ENCODE measurements around the gene MREG.

MREG gene

DNA sequence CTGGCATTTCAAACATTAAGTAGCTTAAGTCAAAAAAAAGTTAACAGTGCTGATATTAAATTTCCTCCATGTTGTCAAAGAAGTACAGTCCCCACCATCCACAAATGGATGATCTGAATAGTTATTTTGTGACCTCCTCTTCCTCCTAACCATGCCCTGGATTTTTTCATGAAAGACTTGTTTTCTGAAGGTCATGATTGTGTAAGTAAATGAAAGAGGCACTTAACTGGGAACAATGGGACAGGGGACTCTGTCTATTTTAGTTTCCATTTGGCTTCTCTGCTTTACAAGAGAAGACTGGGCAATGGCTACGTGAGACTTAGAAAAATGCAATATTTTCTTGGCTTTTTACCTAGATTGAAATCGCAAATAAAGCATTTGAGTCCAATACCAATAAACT is 36.1 kb upstream of the MREG start:
- no peak for TF ChIP-seq EP300 (IDR thresholded peaks at IDR 0.05; ENCODE audit: borderline replicate concordance)
- TF ChIP-seq, protein P1, sequence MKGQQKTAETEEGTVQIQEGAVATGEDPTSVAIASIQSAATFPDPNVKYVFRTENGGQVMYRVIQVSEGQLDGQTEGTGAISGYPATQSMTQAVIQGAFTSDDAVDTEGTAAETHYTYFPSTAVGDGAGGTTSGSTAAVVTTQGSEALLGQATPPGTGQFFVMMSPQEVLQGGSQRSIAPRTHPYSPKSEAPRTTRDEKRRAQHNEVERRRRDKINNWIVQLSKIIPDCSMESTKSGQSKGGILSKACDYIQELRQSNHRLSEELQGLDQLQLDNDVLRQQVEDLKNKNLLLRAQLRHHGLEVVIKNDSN (IDR thresholded peaks at IDR 0.05) = no peak
- no peak for TF ChIP-seq YY1 (IDR thresholded peaks at IDR 0.05; ENCODE audit: low read depth)

DNA sequence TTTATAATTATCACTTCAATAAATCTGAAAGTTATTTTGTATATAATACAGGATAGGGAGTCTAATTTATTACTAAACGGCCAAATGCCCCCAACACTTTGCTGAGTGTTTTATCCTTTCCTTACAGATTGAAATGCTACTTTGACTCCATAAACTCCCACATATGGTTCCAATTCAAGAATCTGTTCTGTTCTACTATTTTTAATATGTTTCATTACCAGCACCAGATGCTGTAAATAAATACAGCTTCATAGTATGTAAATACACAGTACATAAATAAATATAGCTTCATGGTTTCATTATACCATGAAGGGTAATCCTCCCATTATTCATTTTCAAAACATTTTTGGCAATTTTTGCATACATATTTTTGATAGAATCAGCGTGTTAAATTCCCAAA is 34.0 kb upstream of the MREG start:
- TF ChIP-seq, protein P1 (IDR thresholded peaks at IDR 0.05) = no peak
- TF ChIP-seq YY1 (IDR thresholded peaks at IDR 0.05; ENCODE audit: low read depth) (no peak), RAD21 (IDR thresholded peaks at IDR 0.05; ENCODE audit: low read depth) (no peak), EGR1 (IDR thresholded peaks at IDR 0.05) (no peak), FOXM1 (IDR thresholded peaks at IDR 0.05; ENCODE audit: borderline replicate concordance, low read depth) (no peak)

DNA sequence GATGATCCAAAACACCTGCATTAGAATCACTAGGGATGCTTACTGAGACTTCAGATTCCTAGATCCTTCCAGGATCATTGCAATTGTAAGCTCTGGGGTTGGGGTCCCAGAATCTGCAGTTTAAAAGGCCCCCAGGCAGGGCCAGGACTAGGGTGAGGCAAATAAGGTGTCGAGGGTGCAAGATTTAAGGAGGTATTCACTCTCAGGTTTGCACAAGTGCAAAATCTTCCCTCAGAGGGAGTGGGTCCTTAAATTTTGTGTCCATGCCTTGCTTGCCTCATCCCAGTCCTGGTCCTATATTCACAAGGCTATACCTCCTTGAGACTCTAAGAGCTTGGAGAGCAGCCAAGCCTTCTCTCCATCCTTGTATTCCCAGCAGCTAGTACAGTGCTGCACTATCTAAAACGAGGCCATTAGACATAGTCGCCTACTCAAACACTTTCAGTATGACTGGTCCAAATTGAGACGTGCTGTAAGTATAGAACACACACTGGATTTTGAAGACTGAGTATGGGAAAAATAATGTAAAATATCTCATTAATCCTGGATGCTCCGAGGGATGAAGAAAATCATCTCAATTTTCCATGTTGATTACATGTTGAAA is 31.6 kb upstream of the MREG start:
- TF ChIP-seq YY1 (IDR thresholded peaks at IDR 0.05; ENCODE audit: low read depth) (no peak), ZBTB7A (IDR thresholded peaks at IDR 0.05; ENCODE audit: low read depth) (no peak), EP300 (IDR thresholded peaks at IDR 0.05; ENCODE audit: borderline replicate concordance) (no peak)

DNA sequence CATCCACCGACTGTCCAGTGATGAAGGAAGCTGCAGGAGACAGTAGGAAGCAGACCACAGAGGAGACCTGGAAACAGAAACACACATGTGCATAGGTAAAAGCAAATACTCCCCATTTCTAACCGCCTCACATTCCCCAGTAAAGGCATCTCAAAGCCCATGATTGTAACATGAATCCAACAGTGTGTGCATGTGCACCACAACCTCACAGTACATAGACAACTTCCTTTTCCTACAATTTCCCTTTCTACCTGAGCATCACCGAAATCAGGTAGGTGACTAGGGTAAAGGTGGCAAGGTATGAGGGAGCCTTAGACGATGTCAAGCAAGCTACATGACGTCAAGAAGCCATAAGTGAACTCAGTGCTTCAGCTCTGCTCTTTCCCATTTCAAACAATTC is 30.6 kb upstream of the MREG start:
- no peak for TF ChIP-seq EP300 (IDR thresholded peaks at IDR 0.05; ENCODE audit: borderline replicate concordance)
- TF ChIP-seq TEAD4 (IDR thresholded peaks at IDR 0.05) = no peak
- TF ChIP-seq ZBTB7A (IDR thresholded peaks at IDR 0.05; ENCODE audit: low read depth) = no peak
- no peak for TF ChIP-seq TAF1 (IDR thresholded peaks at IDR 0.05; ENCODE audit: low read depth)
- TF ChIP-seq YY1 (IDR thresholded peaks at IDR 0.05; ENCODE audit: low read depth) = no peak
- TF ChIP-seq, protein P2, sequence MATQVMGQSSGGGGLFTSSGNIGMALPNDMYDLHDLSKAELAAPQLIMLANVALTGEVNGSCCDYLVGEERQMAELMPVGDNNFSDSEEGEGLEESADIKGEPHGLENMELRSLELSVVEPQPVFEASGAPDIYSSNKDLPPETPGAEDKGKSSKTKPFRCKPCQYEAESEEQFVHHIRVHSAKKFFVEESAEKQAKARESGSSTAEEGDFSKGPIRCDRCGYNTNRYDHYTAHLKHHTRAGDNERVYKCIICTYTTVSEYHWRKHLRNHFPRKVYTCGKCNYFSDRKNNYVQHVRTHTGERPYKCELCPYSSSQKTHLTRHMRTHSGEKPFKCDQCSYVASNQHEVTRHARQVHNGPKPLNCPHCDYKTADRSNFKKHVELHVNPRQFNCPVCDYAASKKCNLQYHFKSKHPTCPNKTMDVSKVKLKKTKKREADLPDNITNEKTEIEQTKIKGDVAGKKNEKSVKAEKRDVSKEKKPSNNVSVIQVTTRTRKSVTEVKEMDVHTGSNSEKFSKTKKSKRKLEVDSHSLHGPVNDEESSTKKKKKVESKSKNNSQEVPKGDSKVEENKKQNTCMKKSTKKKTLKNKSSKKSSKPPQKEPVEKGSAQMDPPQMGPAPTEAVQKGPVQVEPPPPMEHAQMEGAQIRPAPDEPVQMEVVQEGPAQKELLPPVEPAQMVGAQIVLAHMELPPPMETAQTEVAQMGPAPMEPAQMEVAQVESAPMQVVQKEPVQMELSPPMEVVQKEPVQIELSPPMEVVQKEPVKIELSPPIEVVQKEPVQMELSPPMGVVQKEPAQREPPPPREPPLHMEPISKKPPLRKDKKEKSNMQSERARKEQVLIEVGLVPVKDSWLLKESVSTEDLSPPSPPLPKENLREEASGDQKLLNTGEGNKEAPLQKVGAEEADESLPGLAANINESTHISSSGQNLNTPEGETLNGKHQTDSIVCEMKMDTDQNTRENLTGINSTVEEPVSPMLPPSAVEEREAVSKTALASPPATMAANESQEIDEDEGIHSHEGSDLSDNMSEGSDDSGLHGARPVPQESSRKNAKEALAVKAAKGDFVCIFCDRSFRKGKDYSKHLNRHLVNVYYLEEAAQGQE (IDR thresholded peaks at IDR 0.05; ENCODE audit: low read depth) = no peak
- TF ChIP-seq, protein P1 (IDR thresholded peaks at IDR 0.05) = no peak
- no peak for TF ChIP-seq NFIC (IDR thresholded peaks at IDR 0.05)
- no peak for TF ChIP-seq CREB1 (IDR thresholded peaks at IDR 0.05; ENCODE audit: low read depth)
- no peak for TF ChIP-seq TCF12 (IDR thresholded peaks at IDR 0.05; ENCODE audit: low read depth)
- TF ChIP-seq EGR1 (IDR thresholded peaks at IDR 0.05) = no peak
- no peak for TF ChIP-seq FOXM1 (IDR thresholded peaks at IDR 0.05; ENCODE audit: borderline replicate concordance, low read depth)
- TF ChIP-seq, protein P3, sequence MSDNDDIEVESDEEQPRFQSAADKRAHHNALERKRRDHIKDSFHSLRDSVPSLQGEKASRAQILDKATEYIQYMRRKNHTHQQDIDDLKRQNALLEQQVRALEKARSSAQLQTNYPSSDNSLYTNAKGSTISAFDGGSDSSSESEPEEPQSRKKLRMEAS (IDR thresholded peaks at IDR 0.05) = no peak
- TF ChIP-seq RAD21 (IDR thresholded peaks at IDR 0.05; ENCODE audit: low read depth) = no peak

DNA sequence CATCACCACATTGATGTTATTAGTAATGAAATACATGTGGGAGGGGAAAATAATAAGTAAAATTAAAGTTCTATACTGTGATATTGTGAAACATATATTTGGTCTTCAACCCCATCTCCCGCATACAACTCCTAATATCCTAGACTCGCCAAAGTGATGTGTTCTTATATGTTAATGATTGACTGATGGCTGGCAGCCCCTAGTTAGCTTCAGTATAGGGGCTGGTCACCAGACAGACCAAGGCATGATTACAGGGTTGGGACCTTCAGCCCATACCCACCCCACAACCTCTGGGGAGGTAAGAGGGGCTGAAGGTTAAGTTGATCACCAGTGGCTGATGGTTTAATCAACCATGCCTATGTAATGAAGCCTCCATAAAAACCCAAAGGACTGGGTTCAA is 28.1 kb upstream of the MREG start:
- TF ChIP-seq, protein P1 (IDR thresholded peaks at IDR 0.05) = no peak
- TF ChIP-seq CEBPB (IDR thresholded peaks at IDR 0.05) = no peak
- TF ChIP-seq YY1 (IDR thresholded peaks at IDR 0.05; ENCODE audit: low read depth) = no peak
- no peak for TF ChIP-seq CREB1 (IDR thresholded peaks at IDR 0.05; ENCODE audit: low read depth)
- no peak for TF ChIP-seq EP300 (IDR thresholded peaks at IDR 0.05; ENCODE audit: borderline replicate concordance)
- TF ChIP-seq RAD21 (IDR thresholded peaks at IDR 0.05; ENCODE audit: low read depth) = no peak
- TF ChIP-seq, protein P3 (IDR thresholded peaks at IDR 0.05) = no peak
- TF ChIP-seq TCF12 (IDR thresholded peaks at IDR 0.05; ENCODE audit: low read depth) = no peak
- no peak for TF ChIP-seq FOXM1 (IDR thresholded peaks at IDR 0.05; ENCODE audit: borderline replicate concordance, low read depth)
- no peak for TF ChIP-seq TAF1 (IDR thresholded peaks at IDR 0.05; ENCODE audit: low read depth)
- TF ChIP-seq, protein P2 (IDR thresholded peaks at IDR 0.05; ENCODE audit: low read depth) = no peak

DNA sequence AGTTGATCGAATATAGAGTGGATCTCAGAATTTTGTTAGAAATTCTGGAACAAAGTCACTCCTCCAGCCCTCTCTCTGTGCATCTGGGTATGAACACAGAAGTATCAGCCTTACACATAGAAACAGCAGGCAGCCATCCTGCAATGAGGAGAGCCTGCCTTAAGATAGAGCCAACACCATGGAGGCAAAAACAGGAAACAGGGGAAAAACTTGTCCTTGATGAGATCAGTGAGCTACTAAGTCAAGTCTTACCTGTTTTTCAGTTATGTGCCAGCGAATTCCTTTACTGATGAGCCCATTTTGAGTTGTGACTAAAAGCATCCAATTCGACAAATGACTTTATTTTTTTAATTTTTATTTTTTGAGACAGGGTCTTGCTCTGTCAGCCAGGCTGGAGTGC is 26.6 kb upstream of the MREG start:
- TF ChIP-seq, protein P2 (IDR thresholded peaks at IDR 0.05; ENCODE audit: low read depth) = no peak
- no peak for TF ChIP-seq TCF12 (IDR thresholded peaks at IDR 0.05; ENCODE audit: low read depth)
- no peak for TF ChIP-seq TEAD4 (IDR thresholded peaks at IDR 0.05)
- TF ChIP-seq CEBPB (IDR thresholded peaks at IDR 0.05) = no peak
- no peak for TF ChIP-seq EGR1 (IDR thresholded peaks at IDR 0.05)
- TF ChIP-seq TAF1 (IDR thresholded peaks at IDR 0.05; ENCODE audit: low read depth) = no peak
- TF ChIP-seq NFIC (IDR thresholded peaks at IDR 0.05) = no peak
- TF ChIP-seq, protein P3 (IDR thresholded peaks at IDR 0.05) = no peak
- TF ChIP-seq, protein P1 (IDR thresholded peaks at IDR 0.05) = no peak
- no peak for TF ChIP-seq ZBTB7A (IDR thresholded peaks at IDR 0.05; ENCODE audit: low read depth)
- no peak for TF ChIP-seq YY1 (IDR thresholded peaks at IDR 0.05; ENCODE audit: low read depth)
- no peak for TF ChIP-seq RAD21 (IDR thresholded peaks at IDR 0.05; ENCODE audit: low read depth)
